HG03521 (cell line): Measurements from ENCODE around the gene ABLIM2.

Source experiments
- ATAC-seq: cut with Tn5 transposase; IDR thresholded peaks from one replicate; pipeline ENCODE4 v1.9.1; 2021; ENCODE audit warnings: mild to moderate bottlenecking, moderate library complexity; ENCODE audit not compliant: unreplicated experiment

ABLIM2 gene

DNA sequence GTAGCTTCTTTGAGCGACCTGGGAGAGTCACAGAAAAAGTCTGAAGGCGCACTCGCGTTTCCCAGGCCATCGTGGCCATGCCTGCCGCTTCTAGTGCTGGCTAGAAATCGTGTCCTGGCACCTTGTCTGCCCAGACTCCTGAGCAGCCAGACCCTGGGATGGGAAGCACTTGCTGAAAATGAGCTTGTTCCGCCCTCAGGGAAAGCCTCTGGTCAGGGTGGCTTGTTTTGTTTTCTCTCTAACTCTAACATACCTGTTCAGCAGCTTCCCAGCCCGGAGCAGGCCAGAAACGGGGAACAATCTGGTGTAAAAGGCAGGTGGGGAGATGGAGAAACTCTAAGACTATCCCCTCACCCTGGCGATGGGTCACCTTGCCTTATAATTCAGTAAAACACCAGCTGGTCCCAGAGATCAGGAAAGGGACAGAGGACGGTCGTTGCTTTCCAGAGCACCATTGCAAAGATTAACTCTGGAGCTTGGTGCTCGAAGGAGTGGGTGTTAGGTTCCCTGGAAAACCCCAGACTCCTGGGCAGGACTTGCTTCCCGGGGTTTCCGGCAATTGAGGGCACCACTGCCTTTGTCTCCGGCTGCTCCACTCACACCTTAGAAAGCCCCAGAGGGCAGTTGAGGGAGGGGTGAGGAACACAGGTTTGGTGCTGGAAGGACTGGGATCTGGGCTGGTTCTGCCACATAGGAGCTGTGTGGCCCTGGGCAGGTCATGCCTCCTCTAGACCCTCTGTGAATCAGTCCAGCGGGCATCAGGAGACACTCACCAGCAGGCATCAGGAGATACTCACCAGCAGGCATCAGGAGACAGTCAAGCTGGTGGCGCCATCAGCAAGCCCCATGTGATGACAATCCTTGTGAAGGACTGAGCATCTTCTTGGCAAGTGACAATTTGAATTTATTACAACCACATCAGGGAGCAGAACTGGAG lies 36.0 kb upstream of the ABLIM2 start:
- ATAC-seq, result no peak

DNA sequence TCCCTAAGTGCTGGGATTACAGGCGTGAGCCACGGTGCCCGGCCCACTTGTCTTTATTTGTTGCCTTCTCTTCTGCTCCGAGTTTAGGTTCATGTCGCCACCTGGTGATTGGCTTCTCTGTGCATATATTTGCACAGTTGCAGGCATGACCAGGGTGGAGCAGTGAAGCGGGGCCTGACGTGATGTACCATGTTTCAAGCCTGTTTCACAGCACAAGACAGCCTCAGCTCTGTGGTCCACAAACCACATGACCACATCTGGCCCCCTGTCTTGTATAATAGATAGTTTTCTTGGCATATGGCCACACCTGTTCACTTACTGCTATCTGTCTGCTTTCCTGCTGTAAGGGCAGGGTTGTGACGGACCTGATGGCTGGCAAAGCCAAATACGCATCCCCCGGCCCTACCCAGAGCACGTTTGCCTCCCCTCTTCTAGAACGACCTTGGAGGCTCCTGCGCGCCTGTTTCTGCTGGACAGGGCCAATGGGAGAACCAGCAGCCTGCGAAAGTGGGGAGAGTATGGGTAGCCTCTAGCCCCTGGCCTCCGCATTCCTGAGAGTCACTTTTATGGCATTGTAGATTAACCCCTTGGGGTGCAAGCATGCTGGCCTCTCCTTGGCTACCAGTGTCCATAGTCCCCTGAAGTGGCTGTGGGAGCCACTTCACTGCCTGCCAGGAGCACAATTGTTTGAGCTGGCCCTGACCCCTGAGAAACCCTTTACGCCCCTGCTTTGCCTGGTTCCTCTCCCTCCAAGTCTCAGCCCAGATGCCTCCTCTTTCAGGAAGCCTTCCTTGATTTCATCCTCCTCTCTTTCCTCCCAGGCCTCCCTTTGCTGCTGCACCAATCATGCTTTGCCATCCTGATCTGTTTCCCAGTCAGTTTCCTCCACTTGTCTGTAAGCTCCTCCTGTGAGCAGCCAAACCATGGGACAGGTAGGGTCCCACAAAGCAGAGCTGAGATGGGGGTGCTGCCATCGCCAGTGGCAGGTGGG lies 34.4 kb upstream of the ABLIM2 start:
- ATAC-seq, result peak; percentile 76

DNA sequence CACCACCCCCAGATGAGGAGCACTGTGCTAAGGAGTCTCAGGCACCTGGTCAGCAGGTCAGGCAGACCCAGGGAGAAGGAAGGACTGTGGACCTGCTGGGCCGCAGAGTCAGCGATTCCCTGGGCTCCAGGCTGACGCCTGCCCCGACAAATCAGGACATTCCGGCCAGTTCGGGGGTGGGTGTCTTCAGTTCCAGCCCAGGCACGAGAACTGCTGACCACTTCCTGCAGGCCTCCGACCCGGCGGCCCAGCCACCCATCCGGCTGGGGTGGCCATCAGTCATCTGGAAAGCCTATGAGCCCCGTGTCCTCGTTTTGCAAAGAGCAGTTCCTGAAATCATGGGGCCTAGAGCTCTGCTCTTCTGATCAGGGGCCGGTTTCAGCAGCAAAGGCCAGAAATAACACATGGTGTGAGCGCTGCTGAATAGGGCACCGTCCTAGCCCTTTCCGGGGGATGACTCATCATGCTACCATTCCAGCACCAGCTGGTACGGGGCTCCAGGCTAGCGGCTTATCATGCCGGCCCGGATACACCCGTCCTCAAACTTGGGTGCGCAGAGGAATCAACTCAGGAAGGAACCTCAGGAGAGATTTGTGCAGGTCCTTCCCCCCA lies 32.6 kb upstream of the ABLIM2 start:
- ATAC-seq, result no peak

DNA sequence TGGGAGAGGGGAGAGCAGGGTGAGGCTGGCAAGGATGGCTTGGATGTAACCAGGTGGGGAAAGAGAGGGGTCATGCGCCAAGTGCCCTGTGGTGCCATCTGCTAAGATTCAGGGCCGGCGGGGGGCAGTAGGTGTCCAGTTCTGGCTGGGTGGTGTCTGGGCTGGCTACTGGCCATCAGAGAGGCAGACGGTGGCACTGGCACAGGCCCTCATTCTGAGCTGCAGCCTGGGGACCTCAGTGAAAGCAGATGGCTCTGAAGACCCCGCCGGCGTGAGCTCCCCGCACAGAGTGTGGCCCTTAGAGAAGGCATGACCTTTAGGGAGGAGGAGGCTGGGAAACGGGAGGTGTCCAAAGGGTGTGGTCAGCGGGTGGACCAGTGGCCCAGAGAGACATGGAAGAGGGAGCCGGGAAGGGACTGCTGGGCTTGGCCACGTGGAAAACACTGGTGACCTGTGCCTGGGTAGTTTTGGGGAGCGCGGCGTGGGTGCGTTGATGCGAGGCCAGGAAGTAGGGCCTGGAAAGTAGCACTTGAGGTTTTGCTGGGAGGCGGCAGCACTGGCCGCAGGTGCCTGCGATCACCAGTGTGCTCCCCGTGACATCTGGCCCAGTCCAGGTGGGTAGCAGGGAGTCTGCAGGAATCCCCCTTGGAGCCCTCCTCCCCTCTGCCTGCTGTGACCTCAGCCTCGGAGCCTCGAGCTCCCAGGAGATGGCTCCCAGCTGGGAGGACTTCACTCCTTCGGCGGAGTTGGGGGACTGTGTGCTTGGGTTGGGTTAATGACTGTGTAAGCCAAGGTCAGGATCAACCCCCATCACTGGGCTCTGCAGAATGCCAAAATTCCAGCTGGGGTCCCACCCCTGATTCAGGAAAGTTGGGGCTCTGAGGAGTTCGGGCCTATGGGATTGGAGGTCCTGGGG lies 31.2 kb upstream of the ABLIM2 start:
- ATAC-seq, result no peak

DNA sequence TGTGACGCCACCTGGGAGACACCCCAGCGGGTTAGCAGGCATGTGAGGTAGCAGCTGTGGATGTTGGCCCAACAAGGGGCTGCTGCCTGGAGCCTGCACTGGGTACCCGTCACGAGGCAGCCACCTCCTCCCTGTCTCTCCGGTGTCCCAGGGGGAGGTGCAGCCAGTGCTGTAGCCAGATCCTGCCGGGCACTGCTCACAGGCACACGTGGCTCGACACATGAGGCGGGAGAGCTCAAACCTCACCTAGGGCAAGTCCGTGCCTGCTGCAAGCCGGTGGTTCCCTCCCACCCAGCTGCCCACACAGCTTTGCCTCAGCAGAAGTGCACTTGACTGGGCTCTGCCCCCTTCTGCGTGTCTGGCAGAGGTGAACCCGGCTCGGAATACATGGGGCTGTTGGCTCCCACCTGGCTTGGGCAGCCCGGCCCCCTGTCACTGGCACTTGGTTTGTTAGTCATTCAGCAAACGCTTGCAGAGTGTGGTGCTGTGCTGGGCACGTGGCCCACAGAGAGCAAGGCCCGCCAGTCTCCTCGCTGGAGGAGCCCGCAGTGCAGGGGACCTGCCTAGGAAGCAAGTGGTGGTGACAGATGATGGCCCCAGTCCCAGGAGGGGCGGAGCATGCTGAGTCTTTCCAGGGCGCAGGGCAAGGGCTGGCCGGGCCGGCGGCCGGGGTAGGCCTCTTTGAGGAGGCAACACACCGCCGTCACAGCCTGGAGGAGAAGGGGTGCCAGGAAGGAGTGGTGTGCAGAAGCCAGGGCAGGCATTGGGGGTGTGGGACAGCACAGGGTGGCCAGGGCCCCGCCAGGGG lies 30.3 kb upstream of the ABLIM2 start:
- no peak for ATAC-seq

DNA sequence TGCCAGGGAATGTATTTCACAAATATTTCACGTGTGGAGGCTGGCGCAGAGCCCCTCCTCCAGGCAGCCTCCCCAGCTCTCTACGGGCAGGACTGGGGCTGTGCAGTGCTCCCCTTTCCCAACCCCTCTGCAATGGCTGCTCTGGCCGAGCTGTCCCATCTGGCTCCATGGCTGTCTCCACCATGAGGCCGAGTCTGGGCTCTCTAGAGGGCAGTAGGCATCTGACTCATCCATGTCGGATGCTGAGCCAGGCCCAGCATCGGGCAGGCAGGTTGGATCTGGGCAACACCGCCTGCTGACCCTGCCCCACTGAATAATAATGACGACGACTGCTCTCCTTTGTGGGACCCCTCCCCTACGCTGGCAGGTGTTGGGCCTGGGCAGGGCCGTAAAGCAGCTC lies 29.5 kb upstream of the ABLIM2 start:
- ATAC-seq, result no peak

DNA sequence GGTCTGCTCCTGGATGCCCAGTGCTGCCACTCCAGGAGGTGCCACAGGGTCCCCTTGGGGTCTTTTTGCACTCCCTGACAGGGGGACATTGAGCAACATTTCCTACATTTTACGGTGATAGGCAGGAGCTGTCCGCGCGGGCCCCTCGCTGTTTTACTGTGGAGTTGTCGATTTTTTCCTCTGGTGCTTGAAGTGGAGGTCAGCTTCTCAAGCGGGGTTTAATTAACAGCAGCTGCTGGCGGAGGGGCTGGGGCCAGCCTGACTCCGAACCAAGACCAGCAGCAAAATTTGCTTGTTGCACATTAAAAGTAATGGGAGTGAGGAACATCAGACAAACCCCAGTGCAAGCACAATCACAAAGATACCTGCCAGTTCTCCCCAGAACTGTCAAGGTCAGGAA lies 27.3 kb upstream of the ABLIM2 start:
- ATAC-seq, result no peak

DNA sequence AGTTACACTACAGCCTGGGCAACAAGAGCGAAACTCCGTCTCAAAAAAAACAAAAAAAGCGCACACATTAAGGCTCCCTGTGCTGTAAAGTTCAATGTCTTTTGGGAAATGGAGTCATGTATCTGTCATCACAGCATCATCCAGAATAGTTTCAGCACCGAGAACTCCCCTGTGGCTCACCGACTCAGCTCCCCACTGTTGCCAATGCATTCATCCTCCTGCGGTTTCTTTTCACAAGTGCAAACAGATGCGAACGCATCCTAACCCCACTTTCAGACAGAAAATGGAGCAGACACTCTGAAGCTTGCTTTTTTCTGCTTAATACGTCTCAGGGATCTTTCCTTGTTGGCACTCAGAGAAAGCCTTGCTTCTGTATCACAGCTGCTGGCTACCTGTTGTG lies 26.7 kb upstream of the ABLIM2 start:
- ATAC-seq, result no peak

DNA sequence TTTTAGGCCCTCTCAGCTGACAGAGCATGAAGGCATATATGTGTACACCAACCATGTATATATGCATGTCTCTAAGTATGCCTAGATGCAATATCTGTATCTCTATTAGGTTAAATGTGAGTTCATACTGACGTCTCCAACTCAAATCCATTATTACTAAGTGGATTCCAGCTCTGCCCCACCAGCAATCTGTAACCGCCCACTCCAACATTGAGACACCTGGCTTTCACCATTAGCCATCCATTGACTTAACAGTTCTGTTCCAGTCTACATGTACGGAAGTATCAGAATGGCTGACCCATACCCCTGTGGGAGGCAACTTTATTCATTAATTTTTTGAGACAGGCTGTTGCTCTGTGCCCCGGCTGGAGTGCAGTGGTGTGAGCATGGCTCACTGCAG lies 25.4 kb upstream of the ABLIM2 start:
- no peak for ATAC-seq

DNA sequence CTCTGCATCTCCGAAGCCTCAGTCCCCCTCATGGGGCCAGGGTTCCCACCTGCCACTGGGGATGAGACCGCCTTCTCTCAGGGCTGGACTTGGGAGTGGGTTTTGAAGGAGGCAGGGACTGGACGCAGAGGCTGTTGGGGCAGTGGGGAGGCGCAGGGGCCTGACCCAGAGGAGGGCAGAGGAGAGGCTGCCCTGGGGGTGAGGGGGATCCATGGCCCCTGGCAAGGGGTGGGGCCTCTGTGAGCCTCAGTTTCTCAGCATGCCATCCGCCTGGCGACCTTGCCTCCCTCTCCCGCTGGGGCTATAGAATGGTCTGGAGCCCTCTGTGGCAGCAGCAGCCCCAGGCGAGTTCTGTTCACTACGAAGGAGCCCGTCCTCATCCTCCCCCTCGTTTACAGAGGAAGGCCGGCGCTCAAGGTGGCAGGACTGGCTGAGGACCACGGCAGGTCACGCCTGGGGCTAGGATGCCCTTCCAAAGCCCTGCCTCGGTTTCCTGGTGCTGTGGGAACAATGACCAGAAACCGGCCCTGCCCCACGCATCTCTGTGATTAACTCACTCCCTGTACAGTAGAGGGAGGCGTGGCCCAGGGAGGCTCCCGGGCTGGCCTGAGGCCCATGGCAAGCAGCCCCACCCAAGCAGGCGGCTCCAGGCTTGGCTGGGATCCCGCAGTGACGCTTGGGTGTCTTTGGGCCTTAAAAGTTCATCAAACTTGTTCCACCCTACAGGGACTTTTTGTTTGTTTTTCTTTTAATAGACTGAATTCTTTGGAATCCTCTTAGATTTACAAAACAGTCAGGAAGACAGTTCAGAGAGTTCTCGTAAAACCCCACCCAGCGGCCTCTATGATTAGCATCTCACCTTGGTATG lies 24.5 kb upstream of the ABLIM2 start:
- ATAC-seq, result no peak

DNA sequence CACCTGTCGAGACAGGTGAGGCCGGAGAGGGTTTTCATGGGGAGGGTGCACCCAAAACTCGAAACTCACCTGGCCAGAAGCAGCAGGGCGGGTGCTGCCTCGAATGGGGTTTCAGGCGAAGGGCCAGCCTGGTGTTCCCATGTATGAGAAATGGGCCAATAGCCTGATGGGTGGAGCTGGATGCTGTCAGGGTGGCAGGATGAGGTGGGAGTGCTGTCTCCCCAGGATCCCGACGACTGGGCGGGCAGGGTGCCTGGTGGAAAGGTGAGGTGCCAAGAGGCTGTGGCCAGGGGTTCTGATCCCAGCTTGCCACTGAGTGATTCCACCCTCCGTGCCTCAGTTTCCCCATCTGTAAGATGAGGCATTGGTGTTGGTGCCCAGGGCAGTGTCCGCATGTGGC lies 23.7 kb upstream of the ABLIM2 start:
- no peak for ATAC-seq

DNA sequence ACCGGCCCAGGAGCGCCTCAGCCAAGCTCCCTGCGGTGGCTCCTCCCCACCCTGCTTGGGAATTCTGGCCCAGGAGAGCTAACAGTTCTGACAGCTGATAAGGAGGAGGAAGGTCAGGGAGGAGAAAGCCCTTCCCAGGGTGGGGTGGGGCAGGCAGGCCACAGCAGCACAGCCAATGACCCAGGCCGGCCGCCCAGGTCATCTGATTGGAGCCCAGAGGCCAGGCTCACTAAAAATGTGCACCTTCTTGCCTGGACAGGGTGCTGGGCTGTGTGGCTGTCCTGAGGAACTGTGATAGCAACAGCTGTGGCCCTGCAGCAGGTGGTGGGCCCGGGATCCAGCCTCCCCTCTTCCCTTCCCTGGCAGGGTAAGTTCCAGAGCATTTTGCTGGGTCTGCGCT lies 23.2 kb upstream of the ABLIM2 start:
- ATAC-seq, result no peak

DNA sequence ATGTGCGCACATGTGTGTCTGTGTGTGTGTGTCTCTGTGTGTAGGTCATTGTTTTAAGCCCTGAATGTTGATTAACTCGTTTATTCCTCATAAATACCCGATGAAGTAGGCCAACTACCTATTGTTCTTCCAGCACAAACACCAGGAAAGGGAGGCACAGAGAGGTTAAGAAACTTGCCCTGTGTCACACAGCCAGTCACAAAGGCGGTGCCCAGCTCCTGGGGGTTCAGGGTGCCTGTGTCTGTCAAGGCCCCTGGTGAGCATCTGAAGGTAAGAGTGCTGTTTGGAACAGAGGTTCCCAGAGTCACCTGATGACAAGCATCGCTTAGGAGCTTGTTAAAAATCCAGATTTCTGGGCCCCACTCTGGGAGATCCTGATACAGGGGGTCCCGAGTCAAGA lies 22.5 kb upstream of the ABLIM2 start:
- ATAC-seq, result no peak

DNA sequence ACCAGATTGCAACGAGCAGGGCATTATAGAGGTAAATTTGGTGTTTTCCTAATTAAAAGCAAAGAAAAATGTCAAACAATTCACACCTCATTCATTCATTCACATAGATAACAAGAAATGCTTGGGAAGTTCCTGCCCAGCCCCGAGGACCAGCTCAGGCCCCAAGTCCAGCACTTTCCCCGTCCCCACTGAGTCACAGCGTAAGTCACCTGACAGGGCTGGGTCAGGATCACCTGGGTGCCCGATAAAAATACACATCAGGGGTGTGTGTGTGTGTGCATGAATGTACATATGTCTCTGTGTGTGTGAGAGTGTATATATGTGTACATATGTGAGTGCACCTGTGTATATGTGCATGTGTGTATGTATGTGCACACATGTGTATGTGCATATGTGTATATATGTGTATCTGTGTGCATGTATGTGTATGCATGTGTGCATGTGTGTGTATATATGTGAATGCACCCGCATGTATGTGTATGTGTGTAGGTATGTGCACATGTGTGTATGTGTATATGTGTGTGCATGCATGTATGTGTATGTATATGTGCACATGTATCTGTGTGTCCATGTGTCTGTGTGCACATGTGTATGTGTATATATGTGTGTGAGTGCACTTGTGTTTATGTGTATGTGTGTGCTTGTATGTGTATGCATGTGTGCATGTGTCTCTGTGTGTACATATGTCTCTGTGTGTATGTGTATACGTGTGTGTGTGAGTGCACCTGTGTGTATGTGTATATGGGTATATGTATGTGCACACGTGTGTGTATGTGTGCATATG lies 21.9 kb upstream of the ABLIM2 start:
- no peak for ATAC-seq

DNA sequence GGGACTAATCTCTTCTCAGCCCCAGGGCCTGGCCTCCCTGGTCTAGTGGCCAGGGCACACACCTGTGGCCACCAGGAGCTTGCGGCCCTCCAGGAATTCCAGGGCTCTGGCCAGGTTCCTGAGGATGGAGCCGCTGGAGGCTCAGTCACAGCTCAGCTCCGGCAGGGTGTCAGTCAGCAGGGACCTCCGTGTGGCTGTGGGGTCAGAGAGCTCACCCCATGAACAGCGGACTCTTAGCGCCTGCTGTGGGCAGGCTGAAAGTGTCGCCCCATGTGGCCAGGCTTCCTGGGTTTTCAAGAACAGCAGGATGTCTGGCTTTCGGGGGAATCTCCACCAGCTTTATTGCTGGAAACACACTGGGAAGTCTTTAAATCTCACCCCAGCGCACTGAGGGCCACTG lies 21.2 kb upstream of the ABLIM2 start:
- no peak for ATAC-seq

DNA sequence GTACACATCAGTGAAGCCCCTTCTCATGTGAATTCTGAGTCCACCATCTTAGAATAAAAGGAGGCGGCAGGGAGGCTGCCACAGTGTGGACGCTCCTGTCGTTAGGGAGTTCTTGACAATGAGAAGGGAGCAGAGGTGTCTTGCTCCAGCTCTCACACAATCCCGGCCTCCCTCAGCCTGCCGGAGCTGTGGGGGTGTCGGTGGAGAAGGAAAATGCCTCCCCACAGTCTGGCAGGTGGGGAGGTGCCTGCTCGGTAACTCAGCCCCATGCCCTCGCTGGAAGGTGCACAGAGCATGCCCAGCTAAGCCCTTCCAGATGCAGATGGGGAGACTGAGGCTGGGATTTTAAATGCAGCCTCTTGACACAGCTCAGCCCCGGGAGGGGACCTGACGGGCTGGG lies 20.5 kb upstream of the ABLIM2 start:
- ATAC-seq, result no peak

DNA sequence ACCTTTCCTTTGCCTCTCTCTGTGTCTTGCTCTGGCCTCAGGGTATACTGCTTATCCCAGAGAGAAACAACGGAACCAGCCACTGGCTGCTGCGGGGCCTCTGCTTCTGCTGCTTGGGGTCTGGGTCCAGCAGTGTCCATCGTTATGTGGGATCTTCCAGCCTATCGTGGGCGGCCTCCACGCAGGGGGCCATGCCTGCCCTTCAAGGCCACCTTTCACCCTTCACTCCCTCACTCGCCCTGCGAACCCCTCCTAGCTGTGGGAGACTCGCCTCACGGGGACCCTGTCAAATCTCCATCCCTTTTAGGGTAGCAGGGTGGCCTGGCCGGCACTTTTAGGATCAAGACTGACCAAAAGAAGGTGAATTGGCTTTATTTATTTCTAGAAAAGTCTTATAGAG lies 19.3 kb upstream of the ABLIM2 start:
- no peak for ATAC-seq

DNA sequence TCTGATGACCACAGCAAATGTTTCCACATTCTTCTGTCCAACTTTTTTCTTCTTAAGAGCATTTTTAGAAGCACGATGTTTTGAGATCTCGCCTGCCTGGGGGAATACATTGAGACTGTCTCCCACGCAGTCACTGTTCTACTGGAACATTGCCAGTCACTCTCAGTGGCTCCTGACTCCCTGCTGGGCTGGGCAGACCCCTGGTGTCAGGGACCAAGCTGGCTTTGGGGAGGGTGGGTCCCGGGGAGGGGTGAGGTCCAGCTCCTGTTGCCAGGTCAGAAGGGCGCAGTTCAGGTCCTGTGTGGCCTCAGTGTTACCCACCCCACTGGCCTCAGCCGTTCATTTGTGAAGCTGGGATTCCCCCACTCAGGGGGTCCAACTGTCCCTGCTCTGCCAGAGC lies 18.9 kb upstream of the ABLIM2 start:
- ATAC-seq, result no peak
